Transverse colon (tissue), 3 donors: ENCODE data around the gene CAMK2B.

Experiments used
- CTCF ChIP-seq, 5 experiments: fragments of 200-600 bp in 3 of 5; fragments of 450-650 bp in 2 of 5; sonication (generic) in 3 of 5; IDR thresholded peaks; 1 replicate in 2 of 5; 2 replicates in 3 of 5; pipeline ENCODE4 v1.5.1; 2016 to 2017; ENCODE audit warnings: antibody characterized with exemption in 5 of 5, inconsistent platforms in 3 of 5, mild to moderate bottlenecking in 2 of 5, moderate library complexity in 1 of 5
- EP300 ChIP-seq: sonication (generic); formaldehyde crosslinking; IDR thresholded peaks from one replicate; pipeline ENCODE4 v1.6.1; 2017; ENCODE audit warnings: antibody characterized with exemption, low read depth
- POLR2A ChIP-seq: fragments of 450-650 bp; IDR thresholded peaks from one replicate; pipeline ENCODE4 v1.6.1; 2016; ENCODE audit warnings: antibody characterized with exemption, mild to moderate bottlenecking, moderate library complexity

GRCh38 chr7:44247868-44248651 is 77.3 kb downstream of the CAMK2B start:
- TF ChIP-seq POLR2A = no peak
- no peak for TF ChIP-seq CTCF (IDR thresholded peaks at IDR 0.05)
- no peak for TF ChIP-seq EP300
